ENCODE results near the gene PLXNA2.

GRCh38 chr1:208208132-208208487, 36.1 kb downstream of the PLXNA2 start:
- no peak for TF ChIP-seq CTCF (IDR thresholded peaks at IDR 0.05)
- TF ChIP-seq POLR2A (IDR thresholded peaks at IDR 0.05): no peak
